GM18520 (cell line): Measurements from ENCODE around the gene NRG3.
"Not testable (repeated sequence)": the region's sequence is repeated elsewhere in the genome, so short reads cannot be mapped to it uniquely, and the experiment has no call there.

Experiments
- ATAC-seq: cut with Tn5 transposase; IDR thresholded peaks from one replicate; pipeline ENCODE4 v1.9.1; 2021; ENCODE audit not compliant: unreplicated experiment

NRG3 gene

GRCh38 chr10:82267960-82268359 is 393.0 kb downstream of the NRG3 start:
- ATAC-seq = no peak

GRCh38 chr10:82277591-82277990 is 402.6 kb downstream of the NRG3 start:
- no peak for ATAC-seq

- no peak for ATAC-seq
Measured at GRCh38 chr10:82278401-82279182, 403.6 kb downstream of the NRG3 start.

- no peak for ATAC-seq
Measured at GRCh38 chr10:82282782-82283456, 407.9 kb downstream of the NRG3 start.

GRCh38 chr10:82284180-82284579 is 409.2 kb downstream of the NRG3 start:
- no peak for ATAC-seq

- no peak for ATAC-seq
Measured at GRCh38 chr10:82288461-82288881, 413.5 kb downstream of the NRG3 start.

- ATAC-seq = no peak
Measured at GRCh38 chr10:82289945-82290344, 415.0 kb downstream of the NRG3 start.

- ATAC-seq = no peak
Measured at GRCh38 chr10:82294874-82295378, 419.9 kb downstream of the NRG3 start.

GRCh38 chr10:82308641-82309040 is 433.6 kb downstream of the NRG3 start:
- no peak for ATAC-seq

- no peak for ATAC-seq
Measured at GRCh38 chr10:82310839-82311238, 435.8 kb downstream of the NRG3 start.

GRCh38 chr10:82313401-82313800 is 438.4 kb downstream of the NRG3 start:
- no peak for ATAC-seq

GRCh38 chr10:82318534-82318933 is 443.5 kb downstream of the NRG3 start:
- no peak for ATAC-seq

GRCh38 chr10:82319074-82319473 is 444.1 kb downstream of the NRG3 start:
- no peak for ATAC-seq

GRCh38 chr10:82319562-82319961 is 444.6 kb downstream of the NRG3 start:
- ATAC-seq = no peak

GRCh38 chr10:82321724-82322123 is 446.7 kb downstream of the NRG3 start:
- no peak for ATAC-seq

- no peak for ATAC-seq
Measured at GRCh38 chr10:82331716-82332115, 456.7 kb downstream of the NRG3 start.

GRCh38 chr10:82335831-82336230 is 460.8 kb downstream of the NRG3 start:
- no peak for ATAC-seq

- ATAC-seq = no peak
Measured at GRCh38 chr10:82340166-82340565, 465.2 kb downstream of the NRG3 start.

GRCh38 chr10:82349590-82349989 is 474.6 kb downstream of the NRG3 start:
- ATAC-seq = not testable (repeated sequence)

- no peak for ATAC-seq
Measured at GRCh38 chr10:82353381-82353780, 478.4 kb downstream of the NRG3 start.

- ATAC-seq = no peak
Measured at GRCh38 chr10:82358486-82359099, 483.6 kb downstream of the NRG3 start.

GRCh38 chr10:82361256-82361655 is 486.3 kb downstream of the NRG3 start:
- no peak for ATAC-seq
